Measurements from ENCODE around the gene LINS1. TPM values are rescaled to one million over a fixed set of nuclear protein-coding genes. Genes with fewer than 3 reads are reported as not detected.
"Not testable (repeated sequence)": the region's sequence is repeated elsewhere in the genome, so short reads cannot be mapped to it uniquely, and the experiment has no call there.

Gene LINS1
- total RNA-seq, 4 donors from 2014 or later, result 11.7 to 33.0 (median 17.6) TPM

DNA sequence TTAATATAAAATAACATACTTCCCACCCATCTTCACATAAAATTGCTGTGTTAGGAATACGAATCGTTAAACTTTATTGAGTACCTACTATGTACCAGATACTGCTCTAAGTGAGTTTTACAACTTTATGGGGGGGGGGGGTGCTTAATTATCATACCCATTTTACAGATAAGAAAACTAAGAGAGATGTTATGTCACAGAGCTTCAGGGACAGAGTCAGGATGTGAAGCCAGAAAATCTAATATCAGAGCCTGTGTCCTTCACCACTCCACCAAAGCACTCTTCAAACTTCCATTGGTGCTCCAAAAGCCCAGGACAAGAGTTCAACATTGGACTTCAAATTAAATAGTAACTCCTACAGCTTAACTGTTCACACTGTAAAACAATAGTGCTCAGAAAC lies 8.6 kb downstream of the LINS1 start:
- no peak for DNase-seq (ENCODE audit: extremely low spot score)
- Histone ChIP-seq H3K36me3 (no peaks in the 10 kb centered on the region), H3K9me3 (peaks cover 0 to 6% (median 0%) of the 10 kb centered on the region in 4 donors), H3K4me1 (peaks cover 0 to 6% (median 3%) of the 10 kb centered on the region in 4 donors), H3K27ac (replicated peaks in 1 of 4) (no peak overlapping the region), H3K27me3 (no peaks in the 10 kb centered on the region), H3K4me3 (no peak overlapping the region)
- WGBS, result 98% methylated on average over 2 of the region's 2 CpGs
- intact Hi-C loops (cut with DNase I), result no loop called here
- TF ChIP-seq POLR2A (IDR thresholded peaks at IDR 0.05; ENCODE audit: low read depth), result no peak
- TF ChIP-seq EP300 (IDR thresholded peaks at IDR 0.05), result no peak
- TF ChIP-seq POLR2AphosphoS5 (IDR thresholded peaks at IDR 0.05), result no peak
- TF ChIP-seq, protein P1, sequence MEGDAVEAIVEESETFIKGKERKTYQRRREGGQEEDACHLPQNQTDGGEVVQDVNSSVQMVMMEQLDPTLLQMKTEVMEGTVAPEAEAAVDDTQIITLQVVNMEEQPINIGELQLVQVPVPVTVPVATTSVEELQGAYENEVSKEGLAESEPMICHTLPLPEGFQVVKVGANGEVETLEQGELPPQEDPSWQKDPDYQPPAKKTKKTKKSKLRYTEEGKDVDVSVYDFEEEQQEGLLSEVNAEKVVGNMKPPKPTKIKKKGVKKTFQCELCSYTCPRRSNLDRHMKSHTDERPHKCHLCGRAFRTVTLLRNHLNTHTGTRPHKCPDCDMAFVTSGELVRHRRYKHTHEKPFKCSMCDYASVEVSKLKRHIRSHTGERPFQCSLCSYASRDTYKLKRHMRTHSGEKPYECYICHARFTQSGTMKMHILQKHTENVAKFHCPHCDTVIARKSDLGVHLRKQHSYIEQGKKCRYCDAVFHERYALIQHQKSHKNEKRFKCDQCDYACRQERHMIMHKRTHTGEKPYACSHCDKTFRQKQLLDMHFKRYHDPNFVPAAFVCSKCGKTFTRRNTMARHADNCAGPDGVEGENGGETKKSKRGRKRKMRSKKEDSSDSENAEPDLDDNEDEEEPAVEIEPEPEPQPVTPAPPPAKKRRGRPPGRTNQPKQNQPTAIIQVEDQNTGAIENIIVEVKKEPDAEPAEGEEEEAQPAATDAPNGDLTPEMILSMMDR (IDR thresholded peaks at IDR 0.05), result no peak

DNA sequence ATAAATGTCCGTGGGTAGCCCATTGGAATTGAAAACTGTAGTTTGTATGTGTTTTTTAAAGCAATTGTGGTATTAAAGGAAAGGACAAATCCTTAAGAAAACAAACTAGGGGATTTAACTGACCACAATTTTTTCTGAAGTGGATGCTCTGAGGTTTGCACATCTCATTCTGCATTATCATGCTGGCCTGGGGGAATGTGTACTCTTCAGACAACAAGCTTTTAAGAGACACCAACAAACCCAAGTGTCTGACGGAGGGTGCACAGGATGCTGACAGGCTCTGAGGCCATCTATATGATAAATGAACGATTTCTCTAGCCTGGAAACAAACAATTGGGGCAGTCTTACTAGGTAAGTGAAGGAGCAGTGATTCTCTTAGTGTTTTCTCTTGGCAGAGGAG lies 9.1 kb downstream of the LINS1 start:
- intact Hi-C loops (cut with DNase I), result no loop called here
- Histone ChIP-seq H3K27me3 (no peaks in the 10 kb centered on the region), H3K9me3 (peaks cover 0 to 6% (median 0%) of the 10 kb centered on the region in 4 donors), H3K36me3 (no peaks in the 10 kb centered on the region), H3K27ac (replicated peaks in 1 of 4) (no peak overlapping the region), H3K4me3 (no peak overlapping the region), H3K4me1 (peaks cover 0 to 6% (median 4%) of the 10 kb centered on the region in 4 donors)
- TF ChIP-seq POLR2AphosphoS5 (IDR thresholded peaks at IDR 0.05), result no peak
- TF ChIP-seq POLR2A (IDR thresholded peaks at IDR 0.05; ENCODE audit: low read depth), result no peak
- TF ChIP-seq, protein P1 (IDR thresholded peaks at IDR 0.05), result no peak
- no peak for TF ChIP-seq EP300 (IDR thresholded peaks at IDR 0.05)
- DNase-seq (ENCODE audit: extremely low spot score), result no peak
- WGBS, result 78% methylated on average over 3 of the region's 3 CpGs

DNA sequence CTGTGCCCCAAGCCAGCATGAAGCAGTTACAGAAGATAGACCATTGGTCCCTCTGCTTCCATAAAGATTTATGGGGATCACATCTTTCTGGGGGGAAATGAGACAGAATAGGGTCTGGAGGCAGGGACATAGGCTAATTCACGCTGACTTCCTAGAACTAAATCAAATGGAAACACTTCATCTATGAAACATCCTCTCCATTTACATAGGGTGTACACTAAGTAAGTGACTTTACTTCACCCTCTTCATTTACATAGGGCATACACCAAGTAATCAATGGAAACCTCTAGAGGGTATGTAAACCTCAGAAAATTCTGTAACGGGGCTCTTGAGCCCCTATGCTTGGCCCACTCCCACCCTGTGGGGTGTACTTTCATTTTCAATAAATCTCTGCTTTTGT lies 10.1 kb downstream of the LINS1 start:
- WGBS, result 61% methylated on average over 2 of the region's 2 CpGs
- Histone ChIP-seq H3K4me1 (peaks cover 0 to 6% (median 4%) of the 10 kb centered on the region in 4 donors), H3K9me3 (peaks cover 0 to 6% (median 0%) of the 10 kb centered on the region in 4 donors), H3K4me3 (no peak overlapping the region), H3K27ac (replicated peaks in 1 of 4) (no peak overlapping the region), H3K36me3 (no peaks in the 10 kb centered on the region), H3K27me3 (no peaks in the 10 kb centered on the region)
- no peak for TF ChIP-seq EP300 (IDR thresholded peaks at IDR 0.05)
- no peak for TF ChIP-seq POLR2A (IDR thresholded peaks at IDR 0.05; ENCODE audit: low read depth)
- TF ChIP-seq, protein P1 (IDR thresholded peaks at IDR 0.05), result no peak
- no peak for TF ChIP-seq POLR2AphosphoS5 (IDR thresholded peaks at IDR 0.05)
- DNase-seq (ENCODE audit: extremely low spot score), result no peak
- intact Hi-C loops (cut with DNase I), result no loop called here

DNA sequence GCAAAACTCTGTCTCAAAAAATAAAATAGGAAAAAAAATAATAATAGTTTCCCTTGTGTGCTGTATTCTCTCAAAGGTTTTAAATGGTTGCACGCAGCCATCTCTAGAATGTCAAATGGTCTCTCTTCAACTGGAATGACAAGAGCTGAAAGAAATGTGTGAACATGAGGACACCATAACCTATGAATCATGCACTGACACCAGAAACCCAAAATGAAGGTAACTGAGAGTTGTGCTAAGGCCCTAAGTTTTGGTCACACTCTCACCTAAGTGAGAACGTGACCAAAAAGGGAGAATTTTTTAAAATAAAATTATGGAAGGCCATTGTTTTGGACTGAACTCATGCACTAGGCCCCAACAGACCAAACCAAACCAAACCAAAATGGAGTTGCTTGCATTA lies 10.8 kb downstream of the LINS1 start:
- H3K27me3 ChIP-seq; H3K27ac ChIP-seq (replicated peaks in 1 of 4); intact Hi-C loops (cut with DNase I); DNase-seq (ENCODE audit: extremely low spot score); H3K9me3 ChIP-seq; H3K36me3 ChIP-seq; H3K4me3 ChIP-seq; H3K4me1 ChIP-seq: not testable (repeated sequence)
- 94% methylated on average over 2 of the region's 2 CpGs for WGBS

DNA sequence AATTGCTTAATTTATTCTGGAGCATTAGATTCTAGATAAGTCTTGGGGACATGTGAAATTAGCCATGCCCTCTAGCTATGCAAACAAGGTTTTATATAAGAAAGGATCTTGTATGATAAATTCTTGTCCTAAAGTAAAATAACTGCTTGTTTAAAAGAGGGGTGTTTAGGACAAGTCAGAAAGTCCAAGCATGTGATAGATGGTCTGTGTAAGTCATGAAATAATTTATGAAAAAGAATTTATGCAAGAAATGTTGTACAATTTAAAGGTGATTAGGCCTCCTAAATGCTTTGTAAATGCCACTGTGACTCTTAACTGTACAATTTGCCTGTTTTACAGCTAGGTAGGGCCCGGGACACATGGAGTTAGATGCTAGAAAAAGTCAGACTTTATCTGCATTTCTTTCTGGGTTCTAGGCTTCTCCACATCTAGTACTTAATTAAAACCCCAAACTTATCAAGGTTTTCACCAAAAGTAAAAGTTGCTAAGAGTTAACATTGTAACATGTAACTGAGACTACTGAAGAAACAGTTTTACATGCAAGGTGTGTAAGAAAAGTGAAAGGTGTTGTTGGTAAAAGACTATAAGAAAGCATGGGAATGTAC lies 13.2 kb downstream of the LINS1 start:
- Histone ChIP-seq H3K27ac (replicated peaks in 1 of 4) (no peak overlapping the region), H3K27me3 (no peaks in the 10 kb centered on the region), H3K4me1 (peaks cover 0 to 7% (median 5%) of the 10 kb centered on the region in 4 donors), H3K4me3 (no peak overlapping the region), H3K9me3 (peaks cover 0 to 6% (median 0%) of the 10 kb centered on the region in 4 donors), H3K36me3 (peaks cover 0 to 3% (median 0%) of the 10 kb centered on the region in 4 donors)
- TF ChIP-seq EP300 (IDR thresholded peaks at IDR 0.05) (no peak), POLR2A (IDR thresholded peaks at IDR 0.05; ENCODE audit: low read depth) (no peak), POLR2AphosphoS5 (IDR thresholded peaks at IDR 0.05) (no peak)
- TF ChIP-seq, protein P1 (IDR thresholded peaks at IDR 0.05), result no peak
- DNase-seq (ENCODE audit: extremely low spot score), result no peak
- intact Hi-C loops (cut with DNase I), result no loop called here
- 91% methylated on average over 1 of the region's 1 CpG for WGBS
